HG03565 (cell line): ENCODE measurements around the gene SIDT1.

ENCODE experiments used
- ATAC-seq: cut with Tn5 transposase; IDR thresholded peaks from one replicate; pipeline ENCODE4 v1.9.1; 2021; ENCODE audit warnings: mild to moderate bottlenecking, moderate library complexity; ENCODE audit not compliant: unreplicated experiment

SIDT1 gene

DNA sequence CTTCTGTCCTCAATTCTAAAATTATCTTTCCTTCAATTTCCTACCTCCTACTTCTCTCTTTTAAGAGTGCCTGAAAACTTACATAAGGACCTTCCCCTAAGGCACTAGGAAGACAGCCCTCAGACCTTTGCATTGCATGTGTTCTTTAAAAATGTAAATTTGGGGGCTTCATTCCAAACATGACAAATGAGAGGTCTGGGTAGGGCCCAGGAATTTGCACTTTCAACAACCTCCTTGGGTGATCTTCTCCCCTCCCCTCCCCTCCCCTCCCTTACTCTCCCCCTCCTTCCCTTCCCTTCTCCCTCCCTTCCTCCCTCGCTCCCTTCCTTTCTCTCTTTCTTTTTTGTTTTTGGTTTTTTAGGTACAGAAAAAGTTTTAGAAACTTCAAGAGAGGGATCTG lies 145.4 kb downstream of the SIDT1 start:
- no peak for ATAC-seq

DNA sequence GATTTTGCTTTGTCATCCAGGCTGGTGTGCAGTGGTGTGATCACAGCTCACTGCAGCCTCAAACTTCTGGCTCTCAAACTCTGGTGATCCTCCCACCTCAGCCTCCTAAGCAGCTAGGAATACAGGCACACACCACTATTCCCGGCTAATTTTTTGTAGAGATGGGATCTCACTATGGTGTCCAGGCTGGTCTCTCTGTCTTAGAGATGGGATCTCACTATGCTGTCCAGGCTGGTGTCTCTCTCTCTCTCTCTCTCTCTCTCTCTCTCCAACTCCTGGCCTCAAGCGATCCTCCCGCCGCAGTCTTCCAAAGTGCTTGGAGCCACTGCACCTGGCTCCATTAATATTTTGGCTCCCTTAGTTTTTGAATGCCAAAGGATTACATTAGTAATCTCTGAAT lies 146.4 kb downstream of the SIDT1 start:
- no peak for ATAC-seq
